ENCODE measurements around the gene SESN3. TPM values are rescaled to one million over a fixed set of nuclear protein-coding genes. Genes with fewer than 3 reads are reported as not detected.
A peak's percentile ranks its signal among the peaks of the same experiment; 100 is the strongest.

SESN3 gene
- total and polyA plus RNA-seq, 4 donors, result 4.0 to 73.3 (median 20.1) TPM

GRCh38 chr11:95135880-95136279 lies 95.1 kb downstream of the SESN3 start:
- Histone ChIP-seq H3K9ac (ENCODE audit: insufficient read depth in 1 of 2, low read length in 2 of 2) (no peak overlapping the region), H3K4me3 (no peak overlapping the region), H3K27ac (ENCODE audit: low read depth in 1 of 2, low read length in 1 of 2) (no peak overlapping the region), H3K27me3 (ENCODE audit: control insufficient read depth in 3 of 3, insufficient read depth in 3 of 3, low read length in 2 of 3) (no peaks in the 10 kb centered on the region), H3K9me3 (ENCODE audit: control insufficient read depth in 4 of 4, insufficient read depth in 3 of 4, low read length in 3 of 4) (no peaks in the 10 kb centered on the region), H3K36me3 (ENCODE audit: control insufficient read depth in 4 of 4, insufficient read depth in 4 of 4, low read length in 4 of 4) (peaks cover 0 to 5% (median 0%) of the 10 kb centered on the region in 4 donors), H3K4me1 (ENCODE audit: control insufficient read depth in 5 of 5, insufficient read depth in 5 of 5, low read length in 5 of 5) (peaks cover 0 to 7% (median 0%) of the 10 kb centered on the region in 5 donors)
- 99 to 100% methylated on average over 2 of the region's 2 CpGs for WGBS, 2 donors
- TF ChIP-seq CTCF (IDR thresholded peaks at IDR 0.05; ENCODE audit: control extremely low read depth, extremely low read depth), result no peak
- ATAC-seq (ENCODE audit: insufficient read depth, low FRiP score), result no peak
- no peak for DNase-seq

DNA sequence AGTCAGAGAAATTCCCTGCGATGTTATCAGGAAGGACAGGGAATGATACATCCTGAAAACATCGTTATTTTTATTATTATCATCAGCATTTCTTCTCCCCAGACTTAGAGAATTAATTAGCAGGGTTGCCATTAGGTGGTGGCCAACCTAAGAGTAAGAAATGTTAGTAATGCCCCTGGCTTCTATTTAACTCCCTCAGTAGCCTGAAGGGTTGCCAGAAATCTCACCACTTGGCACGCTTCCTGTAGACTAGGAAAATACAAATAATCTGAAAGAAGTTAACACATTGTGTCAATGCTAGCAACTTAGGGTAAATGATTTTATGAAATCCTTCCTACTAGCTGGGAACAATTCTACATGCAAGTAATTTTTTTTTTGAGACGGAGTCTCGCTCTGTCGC lies 95.8 kb downstream of the SESN3 start:
- peaks cover 0 to 5% (median 0%) of the 10 kb centered on the region in 4 donors for H3K36me3 ChIP-seq (ENCODE audit: control insufficient read depth in 4 of 4, insufficient read depth in 4 of 4, low read length in 4 of 4)
- H3K4me1 ChIP-seq (ENCODE audit: control insufficient read depth in 5 of 5, insufficient read depth in 5 of 5, low read length in 5 of 5), result peaks cover 0 to 7% (median 0%) of the 10 kb centered on the region in 5 donors
- no peaks in the 10 kb centered on the region for H3K9me3 ChIP-seq (ENCODE audit: control insufficient read depth in 4 of 4, insufficient read depth in 3 of 4, low read length in 3 of 4)
- WGBS, 2 donors, result 79 to 84% methylated on average over 6 of the region's 6 CpGs
- no peak overlapping the region for H3K4me3 ChIP-seq
- DNase-seq, result no peak
- H3K27me3 ChIP-seq (ENCODE audit: control insufficient read depth in 3 of 3, insufficient read depth in 3 of 3, low read length in 2 of 3), result no peaks in the 10 kb centered on the region
- H3K9ac ChIP-seq (ENCODE audit: insufficient read depth in 1 of 2, low read length in 2 of 2), result no peak overlapping the region
- ATAC-seq (ENCODE audit: insufficient read depth, low FRiP score), result no peak
- no peak overlapping the region for H3K27ac ChIP-seq (ENCODE audit: low read depth in 1 of 2, low read length in 1 of 2)
- no peak for TF ChIP-seq CTCF (IDR thresholded peaks at IDR 0.05; ENCODE audit: control extremely low read depth, extremely low read depth)

GRCh38 chr11:95134491-95134890 lies 96.5 kb downstream of the SESN3 start:
- TF ChIP-seq CTCF (IDR thresholded peaks at IDR 0.05; ENCODE audit: control extremely low read depth, extremely low read depth), result no peak
- WGBS, 2 donors, result 73 to 81% methylated on average over 5 of the region's 5 CpGs
- no peak for ATAC-seq (ENCODE audit: insufficient read depth, low FRiP score)
- Histone ChIP-seq H3K9ac (ENCODE audit: insufficient read depth in 1 of 2, low read length in 2 of 2) (no peak overlapping the region), H3K9me3 (ENCODE audit: control insufficient read depth in 4 of 4, insufficient read depth in 3 of 4, low read length in 3 of 4) (no peaks in the 10 kb centered on the region), H3K27ac (ENCODE audit: low read depth in 1 of 2, low read length in 1 of 2) (no peak overlapping the region), H3K4me3 (no peak overlapping the region), H3K36me3 (ENCODE audit: control insufficient read depth in 4 of 4, insufficient read depth in 4 of 4, low read length in 4 of 4) (peaks cover 0 to 5% (median 0%) of the 10 kb centered on the region in 4 donors), H3K4me1 (ENCODE audit: control insufficient read depth in 5 of 5, insufficient read depth in 5 of 5, low read length in 5 of 5) (peaks cover 0 to 7% (median 0%) of the 10 kb centered on the region in 5 donors), H3K27me3 (ENCODE audit: control insufficient read depth in 3 of 3, insufficient read depth in 3 of 3, low read length in 2 of 3) (no peaks in the 10 kb centered on the region)
- peak; percentile 23 to 53 (median 42) for DNase-seq

DNA sequence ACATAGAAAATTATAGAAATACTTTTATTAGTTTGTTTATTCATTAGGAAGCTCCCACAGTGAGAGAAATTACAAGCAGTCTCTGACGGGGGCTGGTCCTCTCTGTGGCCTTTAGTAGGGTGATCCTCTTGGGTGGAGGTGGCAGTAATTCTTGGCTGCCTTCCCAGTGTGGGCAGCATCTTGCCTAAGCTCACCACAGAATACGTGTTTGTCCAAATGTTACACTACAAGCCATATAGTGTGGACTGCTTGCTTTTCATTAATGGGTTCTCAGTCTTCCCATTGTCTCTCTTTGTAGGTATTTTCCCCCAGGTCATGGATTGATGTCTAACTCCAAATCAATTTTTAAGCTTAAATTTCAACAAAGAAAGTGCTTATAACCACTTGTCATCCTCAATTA lies 98.0 kb downstream of the SESN3 start:
- no peaks in the 10 kb centered on the region for H3K9me3 ChIP-seq (ENCODE audit: control insufficient read depth in 4 of 4, insufficient read depth in 3 of 4, low read length in 3 of 4)
- H3K36me3 ChIP-seq (ENCODE audit: control insufficient read depth in 4 of 4, insufficient read depth in 4 of 4, low read length in 4 of 4), result peaks cover 0 to 8% (median 5%) of the 10 kb centered on the region in 4 donors
- H3K9ac ChIP-seq (ENCODE audit: insufficient read depth in 1 of 2, low read length in 2 of 2), result no peak overlapping the region
- H3K27ac ChIP-seq (ENCODE audit: low read depth in 1 of 2, low read length in 1 of 2), result no peak overlapping the region
- H3K4me3 ChIP-seq, result no peak overlapping the region
- DNase-seq, result no peak
- H3K27me3 ChIP-seq (ENCODE audit: control insufficient read depth in 3 of 3, insufficient read depth in 3 of 3, low read length in 2 of 3), result no peaks in the 10 kb centered on the region
- ATAC-seq (ENCODE audit: insufficient read depth, low FRiP score), result no peak
- WGBS, 2 donors, result 21 to 49% methylated on average over 2 of the region's 2 CpGs
- H3K4me1 ChIP-seq (ENCODE audit: control insufficient read depth in 5 of 5, insufficient read depth in 5 of 5, low read length in 5 of 5), result peaks cover 0 to 7% (median 0%) of the 10 kb centered on the region in 5 donors
- no peak for TF ChIP-seq CTCF (IDR thresholded peaks at IDR 0.05; ENCODE audit: control extremely low read depth, extremely low read depth)

Measured in lung (tissue), 12 donors.